GM12878 (cell line): Measurements from ENCODE around the gene NDEL1. TPM values are rescaled to one million over a fixed set of nuclear protein-coding genes. Genes with fewer than 3 reads are reported as not detected.
A peak's percentile ranks its signal among the peaks of the same experiment; 100 is the strongest.

Source experiments
- BCL3 ChIP-seq: IDR thresholded peaks from 2 replicates; pipeline ENCODE4 v1.6.1; 2011; ENCODE audit warnings: borderline replicate concordance, low read depth, mild to moderate bottlenecking, moderate library complexity, low read length; ENCODE audit not compliant: insufficient read depth, poor library complexity, severe bottlenecking
- CHD1 ChIP-seq: IDR thresholded peaks from 2 replicates; pipeline ENCODE4 v1.6.1; 2012; ENCODE audit warnings: low read depth, low read length, improper control_type of control experiment
- EZH2 ChIP-seq: IDR thresholded peaks from 2 replicates; pipeline ENCODE4 v1.6.1; 2012; ENCODE audit warnings: low read depth, mild to moderate bottlenecking, control low read depth, inconsistent platforms, low read length, borderline replicate concordance; ENCODE audit not compliant: control insufficient read depth
- FOXM1 ChIP-seq: IDR thresholded peaks from 2 replicates; pipeline ENCODE4 v1.6.1; 2012; ENCODE audit warnings: low read depth, mild to moderate bottlenecking, inconsistent platforms, low read length, moderate library complexity
- HCFC1 ChIP-seq: fragments of 150-350 bp; IDR thresholded peaks from 2 replicates; pipeline ENCODE4 v1.6.1; 2014; ENCODE audit warnings: low read length
- HDAC2 ChIP-seq: fragments of 200-600 bp; sonication (generic); IDR thresholded peaks from 2 replicates; pipeline ENCODE4 v1.6.1; 2017
- LARP7 ChIP-seq: fragments of 450-650 bp; IDR thresholded peaks from 2 replicates; pipeline ENCODE4 v1.6.1; 2017; ENCODE audit warnings: mild to moderate bottlenecking
- MLLT1 ChIP-seq: fragments of 450-650 bp; IDR thresholded peaks from 2 replicates; pipeline ENCODE4 v1.6.1; 2016; ENCODE audit warnings: mild to moderate bottlenecking
- MXI1 ChIP-seq: fragments of 150-350 bp; IDR thresholded peaks from 2 replicates; pipeline ENCODE4 v1.6.1; 2011; ENCODE audit warnings: low read depth, mild to moderate bottlenecking, inconsistent platforms, low read length, improper control_type of control experiment
- NR2C2 ChIP-seq: IDR thresholded peaks from 2 replicates; pipeline ENCODE4 v1.6.1; 2011; ENCODE audit warnings: borderline replicate concordance, low read depth; ENCODE audit not compliant: control insufficient read depth, insufficient read length
- NRF1 ChIP-seq: conservative IDR thresholded peaks from 2 replicates; pipeline ENCODE4 v1.6.1; 2011; ENCODE audit warnings: mild to moderate bottlenecking, low read depth, low read length, improper control_type of control experiment
- REST ChIP-seq: IDR thresholded peaks from 2 replicates; pipeline ENCODE4 v1.6.1; 2012; ENCODE audit warnings: mild to moderate bottlenecking, low read depth, low read length
- SMAD5 ChIP-seq: IDR thresholded peaks from 2 replicates; pipeline ENCODE4 v1.6.1; 2016; ENCODE audit warnings: antibody characterized with exemption, low read depth
- SREBF1 ChIP-seq: IDR thresholded peaks from 2 replicates; pipeline ENCODE4 v1.6.1; 2012; ENCODE audit warnings: mild to moderate bottlenecking, low read length
- TAF1 ChIP-seq: IDR thresholded peaks from 2 replicates; pipeline ENCODE4 v1.6.1; 2011; ENCODE audit warnings: mild to moderate bottlenecking, low read depth, low read length, borderline replicate concordance
- ZNF274 ChIP-seq: IDR thresholded peaks from one replicate; pipeline ENCODE4 v1.8.0; 2011; ENCODE audit not compliant: insufficient read length, insufficient read depth
- ZNF622 ChIP-seq: fragments of 450-650 bp; IDR thresholded peaks from 2 replicates; pipeline ENCODE4 v1.6.1; 2017; ENCODE audit warnings: mild to moderate bottlenecking, inconsistent platforms
- polyA plus RNA-seq, 11 experiments: library from polyadenylated mRNA; depleted of rRNA in 4 of 11; unstranded in 6 of 11; stranded (reverse) in 5 of 11; fragments of >200 nt; fragmentation: Nextera tagmentation in 4 of 11; fragmentation: Illumina TruSeq in 1 of 11; extraction: Ambion mirVana in 4 of 11; extraction: Trizol in 1 of 11; gene quantifications; 1 replicate in 1 of 11; 2 replicates in 10 of 11; pipeline versions ENCODE4 v1.2.1 to v1.2.3, GENCODE V29; 2011 to 2016; ENCODE audit warnings: inconsistent platforms in 2 of 11, missing spikeins in 2 of 11, low read depth in 1 of 11
- total RNA-seq, 4 experiments: library from RNA; depleted of rRNA in 3 of 4; stranded (reverse); fragments of >200 nt in 3 of 4; fragmentation: Illumina TruSeq in 1 of 4; extraction: Trizol in 1 of 4; gene quantifications; 2 replicates each; pipeline versions ENCODE4 v1.2.1 to v1.2.3, GENCODE V29; 2013 to 2021

Gene NDEL1
- total and polyA plus RNA-seq, 10 of the 15 experiments (the other 5 are each of a cell fraction or from before 2014, with no cell fraction given): 0.72 to 41.5 (median 29.9) TPM

GRCh38 chr17:8435245-8436168 lies at the start of gene NDEL1 (continued):
- peak; percentile 73 for TF ChIP-seq MLLT1
- TF ChIP-seq EZH2: no peak
- TF ChIP-seq MXI1: peak; percentile 70; the same call in 1 of the 2 replicates
- no peak for TF ChIP-seq HDAC2
- peak; percentile 73; the same call in 1 of the 2 replicates for TF ChIP-seq CHD1
- peak; percentile 93 for TF ChIP-seq NRF1
- peak; percentile 79 for TF ChIP-seq TAF1
- TF ChIP-seq LARP7: peak; percentile 98
- TF ChIP-seq FOXM1: no peak
- TF ChIP-seq SREBF1: no peak
- peak; percentile 76 for TF ChIP-seq SMAD5
- TF ChIP-seq HCFC1: 0 out of 2 replicates have a peak, but pooled peaks have one; percentile 7
- no peak for TF ChIP-seq BCL3
- TF ChIP-seq REST: no peak
- TF ChIP-seq ZNF274: no peak
- TF ChIP-seq ZNF622: no peak
- TF ChIP-seq NR2C2: no peak
